OCI-LY1 (cell line): Measurements from ENCODE around the gene ADH1B.

Experiments used
- EZH2 ChIP-seq: fragments of 200-600 bp; sonication (generic), shearing (Covaris generic); IDR thresholded peaks from 2 replicates; pipeline ENCODE4 v1.8.0; 2017; ENCODE audit warnings: borderline replicate concordance, mixed run types, mild to moderate bottlenecking, antibody characterized with exemption, low read length, moderate library complexity, mixed read lengths
- TF ChIP-seq, protein P1 (sequence below): fragments of 200-600 bp; sonication (generic), shearing (Covaris generic); IDR thresholded peaks from 2 replicates; pipeline ENCODE4 v1.5.1; 2017; ENCODE audit warnings: mild to moderate bottlenecking, antibody characterized with exemption, low read length, moderate library complexity, mixed read lengths

GRCh38 chr4:99290848-99291786 lies 30.1 kb downstream of the ADH1B start, which contains the start of gene ADH1A:
- TF ChIP-seq, protein P1, sequence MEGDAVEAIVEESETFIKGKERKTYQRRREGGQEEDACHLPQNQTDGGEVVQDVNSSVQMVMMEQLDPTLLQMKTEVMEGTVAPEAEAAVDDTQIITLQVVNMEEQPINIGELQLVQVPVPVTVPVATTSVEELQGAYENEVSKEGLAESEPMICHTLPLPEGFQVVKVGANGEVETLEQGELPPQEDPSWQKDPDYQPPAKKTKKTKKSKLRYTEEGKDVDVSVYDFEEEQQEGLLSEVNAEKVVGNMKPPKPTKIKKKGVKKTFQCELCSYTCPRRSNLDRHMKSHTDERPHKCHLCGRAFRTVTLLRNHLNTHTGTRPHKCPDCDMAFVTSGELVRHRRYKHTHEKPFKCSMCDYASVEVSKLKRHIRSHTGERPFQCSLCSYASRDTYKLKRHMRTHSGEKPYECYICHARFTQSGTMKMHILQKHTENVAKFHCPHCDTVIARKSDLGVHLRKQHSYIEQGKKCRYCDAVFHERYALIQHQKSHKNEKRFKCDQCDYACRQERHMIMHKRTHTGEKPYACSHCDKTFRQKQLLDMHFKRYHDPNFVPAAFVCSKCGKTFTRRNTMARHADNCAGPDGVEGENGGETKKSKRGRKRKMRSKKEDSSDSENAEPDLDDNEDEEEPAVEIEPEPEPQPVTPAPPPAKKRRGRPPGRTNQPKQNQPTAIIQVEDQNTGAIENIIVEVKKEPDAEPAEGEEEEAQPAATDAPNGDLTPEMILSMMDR: no peak
- no peak for TF ChIP-seq EZH2
